ENCODE data around the gene MEOX1. TPM values are rescaled to one million over a fixed set of nuclear protein-coding genes. Genes with fewer than 3 reads are reported as not detected.

MEOX1 gene
- total RNA-seq, 1 donor from 2014 or later: not detected

DNA sequence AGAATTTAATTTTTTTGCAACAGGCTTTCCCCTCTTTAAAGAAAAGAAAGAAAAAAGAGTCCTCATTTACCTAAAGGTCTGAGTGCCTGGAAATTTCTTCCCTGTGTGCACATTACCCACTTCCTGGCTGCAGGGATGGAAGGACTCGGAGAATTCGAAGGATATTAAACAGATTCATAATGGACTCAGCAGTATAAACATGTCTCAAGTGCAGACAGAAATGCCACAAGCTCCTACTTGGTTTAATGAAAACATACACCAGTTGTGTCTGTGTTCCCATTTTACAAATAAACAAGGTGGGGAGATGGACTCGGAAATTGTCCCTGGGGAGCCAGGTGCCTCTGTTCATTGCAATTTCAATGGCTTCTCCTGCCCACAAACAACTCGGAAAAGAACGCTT is 47.2 kb downstream of the MEOX1 start:
- Mint-ChIP-seq H3K9me3 (ENCODE audit: unreplicated experiment) (peaks cover 2% of the 10 kb centered on the region), H3K4me1 (ENCODE audit: low read depth, unreplicated experiment) (no peaks in the 10 kb centered on the region), H3K36me3 (ENCODE audit: unreplicated experiment) (peaks cover 3% of the 10 kb centered on the region), H3K27ac (ENCODE audit: unreplicated experiment) (no peak overlapping the region), H3K27me3 (ENCODE audit: unreplicated experiment) (peaks cover 1% of the 10 kb centered on the region), H3K4me3 (ENCODE audit: unreplicated experiment) (no peak overlapping the region)
- TF ChIP-seq, protein P1, sequence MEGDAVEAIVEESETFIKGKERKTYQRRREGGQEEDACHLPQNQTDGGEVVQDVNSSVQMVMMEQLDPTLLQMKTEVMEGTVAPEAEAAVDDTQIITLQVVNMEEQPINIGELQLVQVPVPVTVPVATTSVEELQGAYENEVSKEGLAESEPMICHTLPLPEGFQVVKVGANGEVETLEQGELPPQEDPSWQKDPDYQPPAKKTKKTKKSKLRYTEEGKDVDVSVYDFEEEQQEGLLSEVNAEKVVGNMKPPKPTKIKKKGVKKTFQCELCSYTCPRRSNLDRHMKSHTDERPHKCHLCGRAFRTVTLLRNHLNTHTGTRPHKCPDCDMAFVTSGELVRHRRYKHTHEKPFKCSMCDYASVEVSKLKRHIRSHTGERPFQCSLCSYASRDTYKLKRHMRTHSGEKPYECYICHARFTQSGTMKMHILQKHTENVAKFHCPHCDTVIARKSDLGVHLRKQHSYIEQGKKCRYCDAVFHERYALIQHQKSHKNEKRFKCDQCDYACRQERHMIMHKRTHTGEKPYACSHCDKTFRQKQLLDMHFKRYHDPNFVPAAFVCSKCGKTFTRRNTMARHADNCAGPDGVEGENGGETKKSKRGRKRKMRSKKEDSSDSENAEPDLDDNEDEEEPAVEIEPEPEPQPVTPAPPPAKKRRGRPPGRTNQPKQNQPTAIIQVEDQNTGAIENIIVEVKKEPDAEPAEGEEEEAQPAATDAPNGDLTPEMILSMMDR (IDR thresholded peaks at IDR 0.05; ENCODE audit: partially characterized antibody, unreplicated experiment): no peak
- no peak for DNase-seq

DNA sequence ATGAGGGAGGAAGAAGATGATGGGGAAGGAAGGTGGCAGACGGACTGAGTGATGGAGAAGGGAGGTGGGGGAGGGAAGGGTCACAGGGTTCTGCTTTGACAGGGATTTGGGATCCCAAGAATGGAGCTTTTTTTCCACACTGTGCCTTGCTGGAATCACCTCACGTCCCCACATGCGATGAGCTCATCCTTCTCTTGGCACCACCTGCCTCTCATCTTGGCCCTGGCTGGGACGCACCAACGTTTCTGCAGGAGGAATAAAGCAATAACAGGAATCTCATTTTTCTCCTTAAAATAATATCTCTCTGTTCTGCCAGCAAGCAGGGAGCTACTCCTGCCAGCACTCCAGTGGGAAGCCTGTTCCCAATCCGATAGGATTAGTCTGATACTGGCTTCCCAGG is 47.8 kb downstream of the MEOX1 start:
- Mint-ChIP-seq H3K9me3 (ENCODE audit: unreplicated experiment) (peaks cover 2% of the 10 kb centered on the region), H3K36me3 (ENCODE audit: unreplicated experiment) (peaks cover 3% of the 10 kb centered on the region), H3K4me3 (ENCODE audit: unreplicated experiment) (no peak overlapping the region), H3K27me3 (ENCODE audit: unreplicated experiment) (peaks cover 1% of the 10 kb centered on the region), H3K27ac (ENCODE audit: unreplicated experiment) (no peak overlapping the region), H3K4me1 (ENCODE audit: low read depth, unreplicated experiment) (no peaks in the 10 kb centered on the region)
- no peak for DNase-seq
- TF ChIP-seq, protein P1 (IDR thresholded peaks at IDR 0.05; ENCODE audit: partially characterized antibody, unreplicated experiment): no peak

DNA sequence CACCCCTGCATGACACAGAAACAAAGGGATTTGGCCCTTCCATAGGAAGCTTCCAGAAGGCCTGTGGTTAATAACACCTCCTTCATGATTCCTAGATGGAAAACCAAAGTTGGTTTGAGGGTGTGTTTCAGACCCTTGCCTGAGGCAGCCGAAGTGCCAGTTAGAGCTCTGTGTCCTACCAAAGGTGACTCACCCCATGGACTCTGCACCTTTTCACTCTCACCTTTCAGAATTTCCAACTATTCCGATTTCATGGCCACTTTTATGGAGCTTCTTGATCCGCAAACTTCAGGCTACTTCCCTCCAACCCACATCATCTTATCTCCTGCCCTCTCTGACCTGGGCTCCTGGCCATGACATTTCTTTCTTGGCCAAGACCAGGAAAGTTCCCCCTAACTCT is 49.2 kb downstream of the MEOX1 start:
- Mint-ChIP-seq H3K27ac (ENCODE audit: unreplicated experiment) (no peak overlapping the region), H3K9me3 (ENCODE audit: unreplicated experiment) (peaks cover 2% of the 10 kb centered on the region), H3K4me1 (ENCODE audit: low read depth, unreplicated experiment) (no peaks in the 10 kb centered on the region), H3K4me3 (ENCODE audit: unreplicated experiment) (no peak overlapping the region), H3K27me3 (ENCODE audit: unreplicated experiment) (peaks cover 1% of the 10 kb centered on the region), H3K36me3 (ENCODE audit: unreplicated experiment) (peaks cover 3% of the 10 kb centered on the region)
- no peak for DNase-seq
- TF ChIP-seq, protein P1 (IDR thresholded peaks at IDR 0.05; ENCODE audit: partially characterized antibody, unreplicated experiment): no peak

DNA sequence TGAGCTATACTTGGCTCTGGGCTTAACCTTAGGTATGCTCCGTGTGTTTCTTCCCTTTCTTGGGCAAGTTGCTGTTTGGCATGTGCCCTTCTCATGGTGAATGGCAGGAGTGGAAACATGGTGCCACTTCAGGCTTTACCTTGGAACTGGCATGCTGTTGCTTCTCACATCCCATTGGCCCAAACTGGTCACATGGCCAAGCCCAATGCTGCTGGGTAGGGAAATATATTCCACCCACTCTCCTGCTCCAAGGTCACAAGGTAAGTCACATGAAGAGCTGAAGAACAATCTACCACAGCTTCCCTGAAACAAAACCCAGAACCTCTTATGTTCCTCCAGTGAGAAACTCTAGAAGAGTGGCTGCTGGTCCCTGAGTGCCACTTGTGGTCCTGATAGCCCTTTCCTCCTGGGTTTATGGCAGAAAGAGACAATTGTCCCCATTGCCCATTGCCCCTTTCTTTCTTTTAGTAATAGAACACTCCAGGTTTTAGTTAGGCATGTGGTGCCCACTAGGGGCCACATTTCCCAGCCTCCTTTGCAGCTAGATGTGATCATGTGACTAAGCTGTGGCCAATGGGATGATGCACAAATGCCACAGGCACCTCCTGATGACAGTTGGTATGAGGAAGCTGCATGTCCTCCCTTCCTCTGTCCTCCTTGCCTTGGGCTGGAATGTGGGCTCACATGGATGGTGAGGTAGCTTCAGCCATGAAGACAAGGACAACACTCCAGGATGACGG is 50.3 kb downstream of the MEOX1 start:
- no peak overlapping the region for H3K4me3 Mint-ChIP-seq (ENCODE audit: unreplicated experiment)
- no peak overlapping the region for H3K27ac Mint-ChIP-seq (ENCODE audit: unreplicated experiment)
- H3K27me3 Mint-ChIP-seq (ENCODE audit: unreplicated experiment): peaks cover 1% of the 10 kb centered on the region
- no peak for DNase-seq
- no peaks in the 10 kb centered on the region for H3K4me1 Mint-ChIP-seq (ENCODE audit: low read depth, unreplicated experiment)
- H3K9me3 Mint-ChIP-seq (ENCODE audit: unreplicated experiment): peaks cover 2% of the 10 kb centered on the region
- TF ChIP-seq, protein P1 (IDR thresholded peaks at IDR 0.05; ENCODE audit: partially characterized antibody, unreplicated experiment): no peak
- H3K36me3 Mint-ChIP-seq (ENCODE audit: unreplicated experiment): peaks cover 3% of the 10 kb centered on the region

DNA sequence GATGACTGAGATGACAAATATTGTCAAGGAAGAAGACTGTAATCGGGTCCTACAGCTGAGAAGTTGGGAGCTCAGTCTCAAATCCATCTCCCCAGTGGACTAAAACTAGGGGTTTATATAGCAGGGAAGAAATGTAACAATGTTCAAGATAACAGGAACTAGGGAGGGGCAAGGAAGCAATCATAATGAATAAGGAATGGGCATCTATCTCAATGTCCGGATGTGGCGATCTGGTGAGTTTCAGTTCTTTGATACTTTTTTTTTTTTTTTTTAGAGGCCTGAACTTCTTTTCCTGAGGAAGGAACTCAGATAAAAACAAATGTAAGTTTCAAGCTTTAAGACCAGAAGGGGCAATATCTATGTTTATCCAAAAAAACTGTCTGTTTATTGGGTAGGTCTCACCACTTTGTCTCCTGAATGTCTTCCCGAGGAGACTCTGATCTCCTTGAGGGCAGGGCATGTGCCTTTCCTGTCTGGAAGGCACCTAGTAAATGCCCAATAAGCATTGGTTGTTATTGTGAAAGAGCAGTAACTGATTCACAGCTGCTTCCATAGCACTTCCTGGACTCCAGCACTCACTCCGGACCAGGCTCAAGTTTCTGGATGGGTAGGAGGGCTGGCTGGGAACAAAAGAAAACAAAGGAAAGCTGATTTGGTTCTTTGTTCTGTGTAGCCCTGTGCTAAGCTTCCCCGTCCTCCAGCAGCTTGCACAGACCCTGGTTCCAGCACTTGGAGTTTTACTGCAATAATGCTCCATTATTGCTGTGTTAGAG is 51.9 kb downstream of the MEOX1 start:
- Mint-ChIP-seq H3K36me3 (ENCODE audit: unreplicated experiment) (peaks cover 3% of the 10 kb centered on the region), H3K9me3 (ENCODE audit: unreplicated experiment) (peaks cover 2% of the 10 kb centered on the region), H3K4me3 (ENCODE audit: unreplicated experiment) (no peak overlapping the region), H3K27ac (ENCODE audit: unreplicated experiment) (no peak overlapping the region), H3K27me3 (ENCODE audit: unreplicated experiment) (peaks cover 1% of the 10 kb centered on the region), H3K4me1 (ENCODE audit: low read depth, unreplicated experiment) (no peaks in the 10 kb centered on the region)
- no peak for DNase-seq
- TF ChIP-seq, protein P1 (IDR thresholded peaks at IDR 0.05; ENCODE audit: partially characterized antibody, unreplicated experiment): no peak
